Fibroblast of pulmonary artery (primary cell): ENCODE data around the gene SERPINB10.

Experiments
- DNase-seq: peaks from one replicate; pipeline ENCODE4 v3.0.0-alpha.2; 2010; ENCODE audit warnings: low read depth
- H3K4me3 ChIP-seq: replicated peaks from 2 replicates; pipeline ENCODE4 v1.5.1; 2011; ENCODE audit warnings: low read depth, mild to moderate bottlenecking, control low read depth, low read length, moderate library complexity
- TF ChIP-seq, protein P1 (sequence below): IDR thresholded peaks from 2 replicates; pipeline ENCODE4 v1.5.1; 2011; ENCODE audit warnings: mild to moderate bottlenecking, control low read depth, low read length, inconsistent platforms; ENCODE audit errors: missing control alignments

SERPINB10 gene

DNA sequence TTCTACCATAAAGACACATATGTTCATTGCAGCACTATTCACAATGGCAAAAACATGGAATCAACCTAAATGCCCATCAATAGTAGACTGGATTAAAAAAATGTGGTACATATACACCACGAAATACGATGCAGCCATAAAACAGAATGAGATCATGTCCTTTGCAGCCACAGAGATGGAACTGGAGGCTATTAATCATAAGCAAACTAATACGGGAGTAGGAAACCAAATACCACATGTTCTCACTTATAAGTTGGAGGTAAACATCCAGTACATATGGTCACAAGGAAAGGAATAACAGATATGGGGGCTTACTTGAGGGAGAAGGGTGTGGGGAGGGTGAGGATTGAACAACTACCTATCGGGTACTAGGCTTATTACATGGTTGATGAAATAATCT, 49.0 kb downstream of the SERPINB10 start:
- no peak overlapping the region for H3K4me3 ChIP-seq
- TF ChIP-seq, protein P1, sequence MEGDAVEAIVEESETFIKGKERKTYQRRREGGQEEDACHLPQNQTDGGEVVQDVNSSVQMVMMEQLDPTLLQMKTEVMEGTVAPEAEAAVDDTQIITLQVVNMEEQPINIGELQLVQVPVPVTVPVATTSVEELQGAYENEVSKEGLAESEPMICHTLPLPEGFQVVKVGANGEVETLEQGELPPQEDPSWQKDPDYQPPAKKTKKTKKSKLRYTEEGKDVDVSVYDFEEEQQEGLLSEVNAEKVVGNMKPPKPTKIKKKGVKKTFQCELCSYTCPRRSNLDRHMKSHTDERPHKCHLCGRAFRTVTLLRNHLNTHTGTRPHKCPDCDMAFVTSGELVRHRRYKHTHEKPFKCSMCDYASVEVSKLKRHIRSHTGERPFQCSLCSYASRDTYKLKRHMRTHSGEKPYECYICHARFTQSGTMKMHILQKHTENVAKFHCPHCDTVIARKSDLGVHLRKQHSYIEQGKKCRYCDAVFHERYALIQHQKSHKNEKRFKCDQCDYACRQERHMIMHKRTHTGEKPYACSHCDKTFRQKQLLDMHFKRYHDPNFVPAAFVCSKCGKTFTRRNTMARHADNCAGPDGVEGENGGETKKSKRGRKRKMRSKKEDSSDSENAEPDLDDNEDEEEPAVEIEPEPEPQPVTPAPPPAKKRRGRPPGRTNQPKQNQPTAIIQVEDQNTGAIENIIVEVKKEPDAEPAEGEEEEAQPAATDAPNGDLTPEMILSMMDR: no peak
- DNase-seq: no peak

DNA sequence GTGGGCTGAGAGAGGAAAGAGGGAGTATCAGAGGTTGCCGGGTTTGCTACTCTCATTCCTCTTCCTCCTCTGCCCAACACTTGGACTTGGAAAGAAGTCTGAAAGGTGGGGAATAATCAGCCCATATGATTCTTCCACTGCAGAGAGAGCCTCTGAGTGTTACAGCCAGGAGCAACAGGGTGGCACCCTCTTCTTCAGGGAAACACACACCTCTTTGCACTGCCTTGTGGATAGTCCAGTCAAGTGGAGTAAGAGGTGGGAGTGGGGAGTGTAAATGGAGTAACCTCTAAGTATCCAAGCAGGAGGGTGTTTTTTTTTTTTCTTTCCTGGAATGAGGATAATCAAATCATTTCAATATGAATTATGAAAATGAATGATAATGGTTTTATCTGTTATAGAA, 53.1 kb downstream of the SERPINB10 start:
- H3K4me3 ChIP-seq: no peak overlapping the region
- TF ChIP-seq, protein P1: no peak
- no peak for DNase-seq

DNA sequence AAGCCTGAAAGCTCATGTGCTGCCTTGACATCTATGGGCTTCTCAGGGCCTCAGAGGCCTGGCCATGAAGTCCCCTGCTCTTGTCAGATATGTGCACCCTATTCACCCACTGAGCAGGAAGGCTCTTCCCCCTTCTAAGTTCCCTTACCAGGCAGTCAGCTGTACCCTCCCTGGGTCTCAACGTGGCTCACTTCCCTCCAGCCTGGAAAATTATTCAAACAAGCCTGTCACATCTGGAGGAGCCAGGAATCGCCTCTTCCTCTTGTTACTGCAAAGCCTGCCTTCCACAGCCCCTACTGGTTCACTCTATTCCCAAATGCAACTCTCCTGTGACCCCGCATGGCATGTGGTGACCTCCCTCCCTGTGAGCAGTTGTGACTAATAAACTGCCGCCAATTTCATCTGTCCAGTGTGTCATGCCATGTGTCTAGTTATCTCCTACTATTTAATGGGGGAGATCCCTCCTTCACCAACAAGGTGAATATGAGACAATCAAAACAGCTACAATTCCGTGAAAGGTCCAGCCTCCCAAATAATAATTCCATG, 53.8 kb downstream of the SERPINB10 start:
- DNase-seq: no peak
- H3K4me3 ChIP-seq: no peak overlapping the region
- TF ChIP-seq, protein P1: no peak

DNA sequence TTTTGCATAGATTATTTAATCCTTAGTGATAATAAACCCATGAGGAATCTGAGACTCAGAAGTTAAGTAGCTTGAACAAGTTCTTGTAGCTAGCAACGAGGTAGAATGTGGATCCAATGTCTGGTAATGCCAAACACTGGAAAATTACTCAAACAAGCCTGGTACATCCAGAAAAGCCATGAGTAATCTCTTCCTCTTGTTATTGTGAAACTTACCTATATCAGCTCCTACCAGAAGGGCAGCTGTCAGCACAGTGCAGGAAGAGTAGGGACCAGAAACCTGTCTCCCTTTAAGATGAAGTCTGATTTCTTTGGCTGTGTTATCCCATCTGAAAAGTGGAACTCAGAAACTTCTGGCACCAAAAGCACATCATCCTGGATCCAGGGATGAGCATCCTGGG, 54.4 kb downstream of the SERPINB10 start:
- DNase-seq: no peak
- TF ChIP-seq, protein P1: no peak
- no peak overlapping the region for H3K4me3 ChIP-seq

DNA sequence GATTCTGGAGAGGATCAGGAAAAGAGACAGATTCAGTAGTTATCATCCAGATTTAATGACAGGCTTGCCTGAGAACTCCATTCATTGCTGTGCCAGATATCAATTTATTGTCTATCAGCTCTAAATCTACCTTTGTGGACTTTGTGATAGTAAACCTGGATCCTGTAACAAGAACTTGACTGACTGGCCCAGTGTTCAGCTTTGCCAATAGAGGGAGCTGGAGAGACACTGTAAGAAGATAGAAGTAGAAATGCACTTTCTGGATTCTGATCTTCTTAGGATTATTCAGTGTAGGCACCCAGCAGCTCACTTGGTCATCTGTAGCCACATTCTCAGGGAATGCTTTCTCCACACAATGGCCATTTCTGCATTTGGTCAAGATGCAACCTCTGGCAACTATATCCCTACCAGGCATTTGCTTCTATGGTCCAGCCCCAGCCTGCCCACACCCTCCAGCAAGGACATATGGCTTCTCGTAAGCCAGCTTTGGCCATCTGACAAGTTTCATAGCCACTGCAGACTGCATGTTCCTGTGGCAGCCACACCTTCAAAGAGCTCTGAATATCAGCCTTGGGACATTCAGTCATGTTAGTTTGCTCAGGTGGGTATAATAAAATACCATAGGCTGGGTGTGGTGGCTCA, 56.0 kb downstream of the SERPINB10 start:
- no peak overlapping the region for H3K4me3 ChIP-seq
- DNase-seq: peak; percentile 79
- TF ChIP-seq, protein P1: peak; percentile 100

DNA sequence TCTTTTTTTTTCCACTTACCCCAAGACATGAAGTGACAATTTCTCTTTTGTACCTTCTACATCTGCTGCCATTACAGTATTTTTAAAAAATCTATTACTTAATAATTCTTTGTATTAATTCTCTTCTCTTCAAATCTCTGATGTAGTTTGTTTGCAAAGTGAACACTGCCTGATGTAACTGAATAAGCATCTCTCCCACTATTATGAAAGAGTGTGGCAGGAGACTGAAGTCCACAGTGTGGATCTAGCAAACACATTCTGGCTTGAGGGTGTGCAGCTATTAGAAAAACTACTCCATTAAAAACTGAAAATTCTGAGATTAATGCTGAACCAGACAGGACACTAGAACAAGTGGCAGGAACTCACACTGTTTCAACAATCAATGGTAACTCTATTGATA, 57.1 kb downstream of the SERPINB10 start:
- DNase-seq: no peak
- TF ChIP-seq, protein P1: no peak
- H3K4me3 ChIP-seq: no peak overlapping the region
